Suprapubic skin (tissue), 4 donors: ENCODE data around the gene RPIA. TPM values are rescaled to one million over a fixed set of nuclear protein-coding genes. Genes with fewer than 3 reads are reported as not detected.

Experiments
- DNase-seq, 2 donors: peaks; one replicate each; pipeline ENCODE4 v3.0.0-alpha.2; 2019; ENCODE audit warnings: low spot score in 2 of 2
- H3K27ac ChIP-seq: fragments of 200-600 bp; sonication (generic); one replicate; pipeline ENCODE4 v1.5.1; 2019
- H3K27me3 ChIP-seq: fragments of 200-600 bp; sonication (generic); one replicate; pipeline ENCODE4 v1.5.1; 2019
- H3K36me3 ChIP-seq: fragments of 200-600 bp; sonication (generic); one replicate; pipeline ENCODE4 v1.5.1; 2019
- H3K4me1 ChIP-seq: fragments of 200-600 bp; sonication (generic); one replicate; pipeline ENCODE4 v1.5.1; 2019
- H3K4me3 ChIP-seq: fragments of 200-600 bp; sonication (generic); one replicate; pipeline ENCODE4 v1.5.1; 2019; ENCODE audit warnings: mild to moderate bottlenecking
- H3K9me3 ChIP-seq: fragments of 200-600 bp; sonication (generic); one replicate; pipeline ENCODE4 v1.5.1; 2019
- CTCF ChIP-seq, 2 donors: fragments of 200-600 bp in 1 of 2; fragments of 450-650 bp in 1 of 2; sonication (generic) in 1 of 2; IDR thresholded peaks; one replicate each; pipeline ENCODE4 v1.5.1; 2016 to 2019; ENCODE audit warnings: antibody characterized with exemption in 2 of 2, mild to moderate bottlenecking in 1 of 2, moderate library complexity in 1 of 2
- EP300 ChIP-seq: sonication (generic); formaldehyde crosslinking; IDR thresholded peaks from one replicate; pipeline ENCODE4 v1.6.1; 2017; ENCODE audit warnings: antibody characterized with exemption
- POLR2A ChIP-seq, 2 donors: fragments of 450-650 bp; IDR thresholded peaks; one replicate each; pipeline ENCODE4 v1.6.1; 2017; ENCODE audit warnings: antibody characterized with exemption in 2 of 2, mild to moderate bottlenecking in 2 of 2, moderate library complexity in 2 of 2
- POLR2AphosphoS5 ChIP-seq, 3 donors: sonication (generic); formaldehyde crosslinking; IDR thresholded peaks; one replicate each; pipeline ENCODE4 v1.6.1; 2017; ENCODE audit warnings: antibody characterized with exemption in 3 of 3
- WGBS: methylation state at CpG from one replicate; pipeline ENCODE4 v1.1.5; 2018; 5-methylcytosine and 5-hydroxymethylcytosine counted together
- total RNA-seq, 4 donors: library from RNA; depleted of rRNA; stranded (reverse); fragments of >200 nt; gene quantifications; one replicate each; pipeline ENCODE4 v1.1.0, GENCODE V29; 2016

RPIA gene
- total RNA-seq, 4 donors from 2014 or later = 7.9 to 9.8 (median 9.6) TPM

GRCh38 chr2:88696611-88697010 is 5.1 kb downstream of the RPIA start:
- TF ChIP-seq POLR2A (IDR thresholded peaks at IDR 0.05) (no peak), CTCF (IDR thresholded peaks at IDR 0.05) (no peak)

GRCh38 chr2:88697370-88698026 is 6.0 kb downstream of the RPIA start:
- H3K4me3 ChIP-seq = no peak overlapping the region
- H3K27me3 ChIP-seq = no peaks in the 10 kb centered on the region
- H3K4me1 ChIP-seq = peaks cover 17% of the 10 kb centered on the region
- DNase-seq = no peak
- 88% methylated on average over 3 of the region's 3 CpGs for WGBS
- no peaks in the 10 kb centered on the region for H3K9me3 ChIP-seq
- TF ChIP-seq POLR2AphosphoS5 (IDR thresholded peaks at IDR 0.05) (no peak), POLR2A (IDR thresholded peaks at IDR 0.05) (no peak), EP300 (no peak), CTCF (IDR thresholded peaks at IDR 0.05) (no peak)
- H3K36me3 ChIP-seq = peaks cover 20% of the 10 kb centered on the region
- peak overlapping the region; percentile 29 for H3K27ac ChIP-seq

More at GRCh38 chr2:88696611-88697010, 5.1 kb downstream of the RPIA start:
- Histone ChIP-seq H3K4me3 (no peak overlapping the region), H3K4me1 (peaks cover 23% of the 10 kb centered on the region), H3K36me3 (peaks cover 14% of the 10 kb centered on the region), H3K27me3 (no peaks in the 10 kb centered on the region), H3K9me3 (no peaks in the 10 kb centered on the region), H3K27ac (no peak overlapping the region)
- no peak for DNase-seq
- 83% methylated on average over 3 of the region's 3 CpGs for WGBS

GRCh38 chr2:88698027-88698413 is 6.5 kb downstream of the RPIA start:
- H3K9me3 ChIP-seq = no peaks in the 10 kb centered on the region
- peaks cover 26% of the 10 kb centered on the region for H3K36me3 ChIP-seq
- peak overlapping the region; percentile 29 for H3K27ac ChIP-seq
- peaks cover 12% of the 10 kb centered on the region for H3K4me1 ChIP-seq
- no peak overlapping the region for H3K4me3 ChIP-seq
- WGBS = 88% methylated on average over 2 of the region's 2 CpGs
- TF ChIP-seq EP300 (no peak), POLR2A (IDR thresholded peaks at IDR 0.05) (no peak)
- DNase-seq = no peak
- no peaks in the 10 kb centered on the region for H3K27me3 ChIP-seq

- Histone ChIP-seq H3K27me3 (no peaks in the 10 kb centered on the region), H3K36me3 (peaks cover 32% of the 10 kb centered on the region), H3K27ac (peak overlapping the region; percentile 56), H3K4me3 (no peak overlapping the region), H3K9me3 (no peaks in the 10 kb centered on the region), H3K4me1 (peaks cover 6% of the 10 kb centered on the region)
- TF ChIP-seq POLR2A (IDR thresholded peaks at IDR 0.05) = no peak
- TF ChIP-seq POLR2AphosphoS5 (IDR thresholded peaks at IDR 0.05) = no peak
- no peak for TF ChIP-seq EP300
- no peak for TF ChIP-seq CTCF (IDR thresholded peaks at IDR 0.05)
- DNase-seq = no peak
- 83% methylated on average over 3 of the region's 3 CpGs for WGBS
Measured at GRCh38 chr2:88698498-88699233, 7.2 kb downstream of the RPIA start.

GRCh38 chr2:88707003-88707402 is 15.5 kb downstream of the RPIA start:
- Histone ChIP-seq H3K4me3 (no peak overlapping the region), H3K4me1 (peaks cover 11% of the 10 kb centered on the region), H3K27ac (no peak overlapping the region), H3K36me3 (peaks cover 25% of the 10 kb centered on the region), H3K9me3 (no peaks in the 10 kb centered on the region), H3K27me3 (no peaks in the 10 kb centered on the region)
- 95% methylated on average over 2 of the region's 2 CpGs for WGBS
- DNase-seq = no peak
- TF ChIP-seq EP300 = no peak
- TF ChIP-seq POLR2AphosphoS5 (IDR thresholded peaks at IDR 0.05) = no peak
- no peak for TF ChIP-seq POLR2A (IDR thresholded peaks at IDR 0.05)
- no peak for TF ChIP-seq CTCF (IDR thresholded peaks at IDR 0.05)
